Activated naive CD4-positive, alpha-beta T cell (primary cell): ENCODE measurements around the gene EVA1C.
"Not testable (repeated sequence)": the region's sequence is repeated elsewhere in the genome, so short reads cannot be mapped to it uniquely, and the experiment has no call there.

Source experiments
- DNase-seq, 4 experiments: peaks; one replicate each; lab custom pipeline; 2025; lab: John Stamatoyannopoulos, UW

Gene EVA1C

DNA sequence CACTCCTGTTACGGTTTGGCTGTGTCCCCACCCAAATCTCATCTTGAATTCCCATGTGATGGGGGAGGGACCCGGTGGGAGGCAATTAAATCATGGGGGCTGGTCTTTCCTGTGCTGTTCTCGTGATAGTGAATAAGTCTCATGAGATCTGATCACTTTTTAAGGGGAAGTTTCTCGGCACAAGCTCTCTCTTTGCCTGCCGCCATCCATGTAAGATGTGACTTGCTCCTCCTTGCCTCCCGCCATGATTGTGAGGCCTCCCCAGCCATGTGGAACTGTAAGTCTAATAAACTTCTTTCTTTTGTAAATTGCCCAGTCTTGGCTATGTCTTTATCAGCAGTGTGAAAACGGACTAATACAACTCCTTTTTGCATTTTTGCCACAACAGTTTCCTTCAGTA lies 118.3 kb downstream of the EVA1C start:
- not testable (repeated sequence) for DNase-seq

DNA sequence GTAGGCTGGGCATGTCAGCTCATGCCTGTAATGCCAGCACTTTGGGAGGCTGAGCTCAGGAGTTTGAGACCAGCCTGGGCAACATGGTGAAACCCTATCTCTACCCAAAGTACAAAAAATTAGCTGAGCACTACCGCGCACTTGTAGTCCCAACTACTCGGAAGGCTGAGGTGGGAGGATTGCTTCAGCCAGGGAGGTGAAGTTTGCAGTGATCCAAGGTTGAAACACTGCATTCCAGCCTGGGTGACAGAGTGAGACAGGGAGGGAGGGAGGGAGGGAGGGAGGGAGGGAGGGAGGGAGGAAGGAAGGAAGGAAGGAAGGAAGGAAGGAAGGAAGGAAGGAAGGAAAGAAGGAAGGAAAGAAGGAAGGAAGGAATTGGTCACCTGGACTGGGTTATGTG lies 119.1 kb downstream of the EVA1C start:
- not testable (repeated sequence) for DNase-seq

DNA sequence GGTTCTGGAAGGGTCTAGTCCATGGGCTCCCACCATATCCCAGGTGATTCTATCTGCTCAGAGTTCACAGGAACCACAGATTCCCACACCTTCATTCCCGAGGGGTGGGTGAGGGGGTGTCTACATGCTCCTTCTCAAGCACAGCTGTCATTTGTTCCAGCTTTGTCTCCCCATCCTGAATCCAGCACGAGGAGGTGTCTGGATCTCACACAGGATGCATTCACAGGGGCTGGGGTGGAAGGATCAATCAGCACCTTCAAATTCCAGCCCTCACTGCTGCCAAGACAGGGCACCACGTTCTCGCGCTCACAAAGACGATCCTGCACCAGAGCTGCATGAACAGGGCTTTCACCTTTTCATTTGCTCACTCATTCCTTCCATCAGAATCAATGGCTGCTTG lies 120.1 kb downstream of the EVA1C start:
- no peak for DNase-seq

DNA sequence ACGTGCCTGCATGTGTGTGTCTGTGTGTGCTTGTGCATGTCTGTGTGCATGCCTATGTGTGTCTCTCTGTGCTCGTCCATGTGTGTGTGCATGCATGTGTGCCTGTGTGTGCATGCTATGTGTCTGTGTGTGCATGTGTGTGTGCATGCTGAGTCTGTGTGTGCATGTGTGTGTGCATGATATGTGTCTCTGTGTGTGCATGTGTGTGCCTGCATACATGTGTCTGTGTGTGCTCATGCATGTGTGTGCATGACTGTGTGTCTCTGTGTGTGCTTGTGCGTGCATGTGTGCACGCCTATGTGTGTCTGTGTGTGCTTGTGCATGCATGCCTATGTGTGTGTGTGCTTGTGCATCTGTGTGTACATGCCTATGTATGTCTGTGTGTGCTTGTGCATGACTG lies 120.5 kb downstream of the EVA1C start:
- no peak for DNase-seq

DNA sequence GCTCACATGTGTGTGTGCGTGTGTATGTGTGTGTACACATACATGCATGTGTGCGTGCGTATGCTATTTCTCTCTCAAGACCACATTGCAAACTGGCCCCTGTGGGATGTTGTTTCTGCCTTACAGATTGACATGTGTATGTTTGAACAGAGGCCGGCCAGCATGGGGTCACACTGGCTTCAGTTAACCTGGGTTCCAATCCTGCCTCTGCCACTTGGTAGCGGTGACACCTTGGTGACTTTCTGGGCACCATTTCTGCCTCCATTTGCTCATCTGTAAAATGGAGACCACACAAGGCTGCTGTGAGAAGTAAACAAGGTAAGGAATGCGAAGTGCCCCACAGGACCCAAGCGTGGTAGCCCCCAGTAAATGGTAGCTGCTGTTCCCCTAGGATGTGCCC lies 121.1 kb downstream of the EVA1C start:
- DNase-seq, result no peak

DNA sequence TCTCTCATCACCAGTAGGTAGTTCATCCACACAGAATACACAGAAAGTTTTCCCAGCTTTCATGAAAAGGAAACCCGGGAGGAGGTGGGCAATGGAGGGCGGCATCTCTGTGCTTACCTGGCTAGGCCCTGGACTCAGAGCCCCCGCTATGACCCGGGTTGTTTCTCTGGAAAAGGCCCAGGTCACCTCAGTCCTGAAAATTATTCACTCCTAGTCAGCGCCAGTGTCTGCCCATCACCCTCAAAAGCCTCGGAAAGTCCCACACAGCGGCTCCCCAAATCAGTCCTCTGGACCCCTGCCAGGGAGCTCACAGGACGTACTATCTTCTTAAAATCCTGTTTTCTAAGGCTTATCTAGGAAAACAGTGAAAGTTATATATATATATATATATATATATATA lies 121.6 kb downstream of the EVA1C start:
- no peak for DNase-seq

DNA sequence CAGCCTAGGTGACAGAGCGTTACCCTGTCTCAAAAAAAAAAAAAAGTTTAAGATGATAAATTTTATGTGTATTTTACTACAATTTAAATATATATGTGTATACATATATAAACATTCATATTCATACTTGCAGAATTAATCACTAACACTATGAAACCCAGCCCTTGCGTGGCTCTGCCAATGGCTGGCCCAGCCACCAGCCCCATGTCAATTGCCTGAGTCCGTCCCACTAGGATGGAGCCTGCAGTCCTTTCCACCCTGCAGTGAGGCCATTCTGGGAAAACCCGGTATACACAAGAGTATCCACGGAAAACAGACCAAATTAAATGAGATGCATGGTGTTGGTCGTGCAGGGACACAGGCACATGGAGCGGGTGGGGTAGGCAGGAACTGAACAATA lies 123.1 kb downstream of the EVA1C start:
- DNase-seq, result no peak

DNA sequence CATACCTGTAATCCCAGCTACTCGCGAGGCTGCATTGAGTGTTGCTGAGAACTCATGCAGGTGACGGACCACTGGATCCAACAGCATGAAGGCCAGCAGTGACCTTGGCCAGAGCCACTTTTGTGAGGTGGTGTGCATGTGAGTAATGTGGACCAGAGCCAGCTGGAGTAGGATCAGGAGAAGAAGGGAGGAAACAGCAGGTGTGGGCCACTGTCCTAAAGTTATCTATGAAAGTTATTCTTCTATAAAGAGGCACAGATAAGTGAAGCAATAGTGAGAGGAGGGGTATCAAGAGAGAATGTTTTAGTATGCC lies 125.0 kb downstream of the EVA1C start:
- DNase-seq, result no peak

DNA sequence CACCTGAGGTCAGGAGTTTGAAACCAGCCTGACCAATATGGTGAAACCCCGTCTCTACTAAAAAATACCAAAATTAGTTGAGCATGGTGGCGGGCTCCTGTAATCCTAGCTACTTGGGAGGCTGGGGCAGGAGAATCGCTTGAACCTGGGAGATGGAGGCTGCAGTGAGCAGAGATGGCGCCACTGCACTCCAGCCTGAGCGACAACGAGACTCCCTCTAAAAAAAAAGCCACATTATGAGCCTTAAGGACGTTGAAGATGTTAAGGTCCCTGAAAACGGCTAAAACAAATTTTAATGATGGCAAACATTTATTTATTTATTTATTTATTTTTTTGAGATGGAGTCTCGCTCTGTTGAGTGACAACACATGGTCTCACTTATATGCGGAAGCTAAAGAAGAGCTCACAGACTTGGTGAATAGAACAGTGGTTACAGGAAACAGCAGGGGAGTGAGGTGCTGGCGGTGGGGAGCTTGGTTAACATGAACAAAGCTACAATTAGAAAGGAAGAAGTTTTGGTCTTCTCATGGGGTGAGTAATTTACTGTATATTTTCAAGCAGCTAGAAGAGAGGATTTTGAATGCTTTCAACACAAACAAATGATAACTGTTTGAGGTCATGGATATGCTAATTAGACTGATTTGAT lies 125.8 kb downstream of the EVA1C start:
- DNase-seq, result peak in 1 of 4 experiments; percentile 21

DNA sequence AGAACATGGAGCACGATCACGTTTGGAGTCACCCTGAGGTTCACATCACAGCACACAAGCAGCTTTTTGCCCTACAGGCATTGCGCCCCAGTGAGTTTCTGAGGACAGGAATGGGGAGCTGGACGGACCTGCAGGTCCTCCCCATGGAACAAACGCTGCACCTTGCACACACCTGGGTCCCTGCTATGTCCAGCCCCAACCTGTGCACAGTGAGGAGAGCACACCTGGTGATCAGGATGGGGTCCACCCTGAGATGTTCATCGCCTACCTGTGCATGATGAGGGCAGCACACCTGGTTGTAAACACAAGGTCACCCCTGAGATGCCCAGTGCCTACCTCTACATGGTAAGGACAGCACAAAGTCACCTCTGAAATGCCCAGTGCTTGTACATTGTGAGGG lies 126.9 kb downstream of the EVA1C start:
- DNase-seq, result no peak

DNA sequence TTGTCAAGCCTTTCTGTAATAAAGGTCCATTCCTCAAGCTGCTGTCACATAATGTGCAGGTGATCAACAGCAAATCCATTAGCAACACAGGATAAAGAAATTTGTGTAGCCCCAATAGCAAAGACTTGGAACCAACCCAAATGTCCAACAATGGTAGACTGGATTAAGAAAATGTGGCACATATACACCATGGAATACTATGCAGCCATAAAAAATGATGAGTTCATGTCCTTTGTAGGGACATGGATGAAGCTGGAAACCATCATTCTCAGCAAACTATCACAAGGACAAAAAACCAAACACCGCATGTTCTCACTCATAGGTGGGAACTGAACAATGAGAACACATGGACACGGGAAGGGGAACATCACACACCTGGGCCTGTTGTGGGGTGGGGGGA lies 130.6 kb downstream of the EVA1C start:
- DNase-seq, result not testable (repeated sequence)

DNA sequence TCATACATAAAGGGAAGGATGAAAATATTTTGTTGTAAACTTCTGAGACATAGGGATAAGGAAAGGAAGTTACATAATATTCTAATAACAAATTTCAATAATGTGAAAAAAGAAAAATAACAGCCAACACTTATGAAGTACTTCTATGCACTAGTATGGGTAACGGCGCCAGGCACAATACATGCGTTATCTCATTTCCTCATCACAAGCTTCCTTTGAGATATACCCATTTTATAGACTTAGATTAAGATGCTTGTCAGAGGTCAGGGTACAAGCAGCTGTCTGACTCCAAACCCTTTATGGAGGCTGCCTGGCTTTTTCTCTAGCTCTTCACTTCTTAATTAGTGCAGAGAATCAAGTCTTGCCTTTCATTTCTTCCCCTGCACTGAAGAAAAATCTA lies 131.5 kb downstream of the EVA1C start:
- DNase-seq, result no peak

DNA sequence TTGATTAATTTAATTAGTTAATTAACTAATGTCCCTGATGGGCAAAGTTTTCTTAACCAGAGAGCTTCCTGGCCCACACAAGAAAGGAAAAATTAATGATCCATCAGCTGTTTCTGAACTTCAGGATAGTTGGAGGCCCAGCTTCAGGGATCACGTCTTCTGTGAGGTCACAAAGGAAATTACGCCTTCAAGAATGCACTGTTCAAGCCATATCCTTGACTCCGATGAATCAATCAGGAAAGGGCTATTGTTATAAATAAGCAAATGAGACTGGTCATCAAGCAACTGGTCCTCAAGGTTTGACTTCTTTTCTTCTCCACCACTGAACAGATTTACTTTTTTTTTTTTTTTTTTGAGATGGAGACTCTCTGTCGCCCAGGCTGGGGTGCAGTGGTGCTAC lies 132.2 kb downstream of the EVA1C start:
- DNase-seq, result no peak

DNA sequence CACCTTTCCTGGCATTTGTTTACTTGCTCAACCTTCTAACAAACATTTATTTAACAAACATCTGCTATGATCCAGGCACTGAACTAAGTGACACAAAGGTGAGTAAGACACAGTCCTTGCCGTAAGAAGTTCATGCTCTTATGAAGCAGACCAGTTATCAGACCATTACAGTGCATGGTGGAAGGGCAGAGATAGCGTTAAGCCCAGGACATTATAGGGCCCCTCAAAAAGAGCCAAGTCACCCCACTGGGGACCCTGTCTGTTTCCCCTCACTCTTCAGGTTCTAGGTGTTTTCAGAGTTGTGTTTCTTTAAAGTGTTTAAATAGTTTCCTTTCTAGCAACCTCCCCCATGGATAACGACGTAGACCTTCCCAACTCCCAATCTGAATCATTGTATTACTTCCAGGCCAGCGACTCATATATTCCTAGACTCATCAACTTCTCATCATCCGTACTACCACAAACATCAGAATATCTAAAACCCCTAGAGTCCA lies 133.5 kb downstream of the EVA1C start:
- no peak for DNase-seq

DNA sequence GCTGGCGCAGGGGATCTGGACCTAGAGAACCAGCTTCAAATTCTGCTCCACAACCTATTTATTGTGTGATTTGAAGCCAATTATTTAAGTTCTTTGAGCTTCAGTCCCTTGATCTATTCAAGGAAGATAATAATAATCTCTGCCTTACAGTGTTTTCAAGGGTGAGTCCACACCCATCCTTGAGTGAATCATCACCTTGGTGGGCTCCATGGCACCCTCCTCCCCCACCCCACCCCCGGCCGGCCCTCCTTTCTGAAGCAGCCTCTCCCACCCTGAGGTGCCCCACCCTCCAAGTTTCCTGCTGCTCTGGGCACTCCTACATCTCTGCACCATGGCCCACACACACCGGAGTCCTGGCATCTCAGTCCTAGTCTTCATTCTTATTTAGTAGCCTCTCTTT lies 134.5 kb downstream of the EVA1C start:
- DNase-seq, result no peak

DNA sequence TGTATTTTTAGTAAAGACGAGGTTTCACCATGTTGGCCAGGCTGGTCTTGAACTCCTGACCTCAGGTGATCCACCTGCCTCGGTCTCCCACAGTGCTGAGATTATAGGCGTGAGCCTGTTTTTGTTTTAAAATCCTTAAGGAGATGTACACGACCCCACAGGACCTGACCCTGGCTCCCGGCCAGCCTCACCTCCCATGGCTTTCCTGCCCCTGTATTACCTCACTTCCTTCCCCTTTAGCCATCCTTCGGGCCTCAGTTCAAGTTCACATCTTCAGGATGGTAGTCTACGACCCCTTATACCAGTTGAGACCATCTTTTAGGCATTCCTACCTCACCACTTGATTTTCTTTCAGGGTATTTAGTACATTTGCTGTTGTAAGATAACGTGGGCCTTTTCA lies 136.5 kb downstream of the EVA1C start:
- no peak for DNase-seq

DNA sequence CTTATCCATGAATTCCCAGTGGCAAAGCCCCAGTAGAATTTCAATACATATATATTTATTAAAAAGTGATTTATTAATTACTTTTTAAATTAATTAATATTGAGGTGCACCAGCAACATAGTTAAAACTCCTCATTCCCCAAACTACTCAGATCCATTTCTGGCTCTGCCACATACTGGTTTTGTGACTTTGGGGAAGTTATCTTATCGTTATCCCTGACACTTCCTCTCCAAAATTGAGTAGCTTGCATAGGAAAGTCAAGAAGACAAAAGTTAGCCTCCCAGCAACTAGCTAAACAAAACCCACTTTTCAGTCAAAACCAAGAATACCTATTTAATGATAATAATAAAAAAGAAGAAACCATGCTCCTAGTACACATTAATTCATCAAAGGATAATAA lies 136.9 kb downstream of the EVA1C start:
- no peak for DNase-seq

DNA sequence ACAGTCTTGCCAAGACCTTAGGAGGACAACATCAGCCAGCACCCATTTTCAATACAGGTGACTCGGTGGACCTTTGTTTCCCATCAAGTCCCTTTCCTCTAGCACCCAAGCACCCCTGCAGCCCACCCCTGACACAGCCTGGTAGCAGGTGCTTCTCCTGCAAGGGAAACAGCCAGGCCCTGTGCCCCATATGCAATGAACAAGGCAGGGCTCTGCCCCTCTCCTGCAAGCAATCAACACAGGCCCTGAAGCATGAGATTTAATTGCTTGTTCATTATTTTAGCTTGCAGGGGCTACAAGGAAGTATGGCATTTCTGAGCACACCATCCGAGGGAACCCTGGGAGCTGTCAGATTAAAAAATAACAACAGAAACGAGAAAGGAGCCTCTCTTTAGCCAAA lies 137.4 kb downstream of the EVA1C start:
- no peak for DNase-seq

DNA sequence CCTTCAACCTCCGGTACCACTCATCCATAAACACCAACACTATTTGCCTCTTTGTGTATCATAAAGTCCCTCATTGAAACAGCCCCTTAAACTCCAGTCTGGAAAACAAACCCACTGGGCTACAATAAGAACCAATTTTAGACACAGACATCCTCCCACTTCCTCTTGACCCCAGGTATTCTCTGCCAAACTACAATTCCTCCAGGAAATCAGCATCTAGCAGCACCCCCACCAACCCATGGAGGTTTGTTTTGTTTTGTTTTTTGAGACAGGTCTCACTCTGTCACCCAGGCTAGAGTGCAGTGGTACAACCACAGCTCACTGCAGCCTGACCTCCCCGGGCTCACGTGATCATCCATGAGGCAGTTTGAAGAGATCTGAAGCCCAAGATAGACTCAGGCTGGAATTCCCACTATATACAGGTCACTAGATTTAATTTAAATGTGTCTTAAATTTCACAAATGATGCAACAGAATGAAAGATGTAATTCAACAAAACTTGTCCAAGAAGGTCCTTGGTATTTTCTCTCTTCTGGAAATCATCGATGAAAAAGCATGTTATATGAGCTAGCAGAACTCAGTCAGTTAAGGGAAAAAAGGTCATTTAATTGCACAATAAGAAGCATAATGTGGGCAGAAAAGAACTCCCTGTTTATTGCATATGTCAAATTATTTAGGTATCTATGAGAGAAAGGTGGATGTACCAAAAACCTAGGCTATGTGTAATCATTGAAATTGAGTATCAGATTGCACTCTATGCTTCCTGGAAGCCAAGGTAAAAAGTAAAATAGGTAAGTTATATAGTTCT lies 142.5 kb downstream of the EVA1C start:
- DNase-seq, result no peak

DNA sequence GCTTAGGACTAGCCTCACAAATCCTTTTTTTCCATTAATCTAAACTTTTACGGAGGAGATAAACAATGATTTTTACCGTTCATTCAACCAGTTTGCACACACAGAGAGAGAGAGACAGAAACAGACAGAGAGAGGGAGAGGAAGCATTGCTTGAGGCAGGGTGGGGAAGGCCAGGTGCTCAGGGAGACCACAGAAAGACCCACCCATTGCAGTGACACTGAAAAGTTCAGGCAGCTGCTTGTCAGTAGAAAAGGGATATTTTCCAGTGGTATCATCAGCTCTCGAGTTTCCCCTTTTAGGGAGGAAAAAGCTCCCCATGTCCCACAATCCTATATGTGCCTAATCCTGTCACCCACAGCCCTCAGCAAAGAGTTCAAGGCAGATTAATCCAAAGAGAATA lies 145.6 kb downstream of the EVA1C start:
- DNase-seq, result no peak

DNA sequence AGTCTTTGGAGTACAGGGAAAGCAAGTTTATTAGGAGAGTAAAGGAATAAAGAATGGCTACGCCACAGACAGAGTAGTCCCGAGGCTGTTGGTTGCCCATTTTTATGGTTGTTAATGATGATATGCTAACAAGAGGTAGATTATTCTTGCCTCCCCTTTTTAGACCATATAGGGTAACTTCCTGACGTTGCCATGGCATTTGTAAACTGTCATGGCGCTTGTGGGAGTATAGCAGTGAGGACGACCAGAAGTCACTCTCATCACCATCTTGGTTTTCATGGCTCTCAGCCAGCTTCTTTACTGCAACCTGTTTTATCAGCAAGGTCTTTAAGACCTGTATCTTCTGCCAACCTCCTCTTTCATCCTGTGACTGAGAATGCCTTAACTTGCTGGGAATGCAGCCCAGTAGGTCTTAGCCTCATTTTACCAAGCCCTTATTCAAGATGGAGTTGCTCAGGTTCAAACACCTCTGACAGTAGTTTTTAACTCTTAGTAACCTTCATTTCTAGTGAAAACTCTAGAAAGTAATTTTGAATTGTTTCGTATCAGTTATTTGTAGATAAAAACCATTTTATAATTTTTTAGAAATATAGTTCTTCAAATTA lies 146.6 kb downstream of the EVA1C start:
- DNase-seq, result no peak

DNA sequence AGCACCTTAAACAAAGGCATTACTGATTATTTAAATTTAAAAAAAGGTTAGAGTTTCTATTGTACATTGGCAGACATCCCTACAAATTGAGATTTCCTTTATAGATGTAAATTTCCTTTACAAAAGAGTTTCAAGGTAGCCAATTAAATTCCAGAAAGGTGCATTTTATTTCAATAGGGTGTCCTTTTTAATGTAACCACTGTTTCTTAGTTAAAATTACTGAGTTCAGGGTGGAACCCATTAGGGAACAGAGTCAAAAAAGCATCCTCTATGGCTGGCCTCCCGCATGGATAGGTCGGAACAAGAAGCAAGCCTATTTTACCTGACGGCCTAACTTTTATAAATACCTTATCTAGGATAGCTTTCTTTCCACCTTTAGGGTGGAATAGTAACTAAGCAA lies 148.4 kb downstream of the EVA1C start:
- no peak for DNase-seq

DNA sequence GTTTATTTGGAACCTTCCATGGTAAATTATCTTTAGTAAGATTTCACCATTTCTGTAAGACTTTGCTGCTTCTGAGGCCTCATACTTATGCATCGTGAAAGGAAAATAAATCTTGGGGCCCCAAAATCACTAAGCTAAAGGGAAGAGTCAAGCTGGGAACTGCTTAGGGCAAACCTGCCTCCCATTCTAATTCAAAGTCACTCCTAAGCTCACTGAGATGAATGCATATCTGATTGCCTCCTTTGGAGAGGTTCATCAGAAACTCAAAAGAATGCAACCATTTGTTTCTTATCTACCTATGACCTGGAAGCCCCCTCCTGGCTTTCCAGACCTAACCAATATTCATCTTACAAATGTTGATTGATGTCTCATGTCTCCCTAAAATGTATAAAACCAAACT lies 149.0 kb downstream of the EVA1C start:
- not testable (repeated sequence) for DNase-seq
